ENCODE results near the gene TXNRD1.

DNA sequence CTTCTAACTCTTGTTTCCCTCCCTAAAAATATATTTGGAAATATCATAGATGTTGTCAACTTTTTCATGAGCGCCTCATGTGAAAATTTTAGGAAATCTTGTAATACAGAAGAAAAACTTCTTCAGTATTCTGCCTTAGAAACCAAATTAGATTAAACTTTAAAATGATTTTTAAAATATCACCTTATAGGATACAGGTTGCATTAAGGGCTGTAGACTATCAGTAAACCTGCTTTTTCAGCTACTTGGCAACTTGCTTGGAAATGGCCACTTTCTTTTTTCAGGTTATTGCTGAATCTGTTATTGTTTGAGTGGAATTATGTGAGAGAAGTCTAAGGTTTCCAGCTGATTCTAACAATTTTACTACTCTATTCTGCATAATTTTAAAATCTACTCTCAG is 97.1 kb downstream of the TXNRD1 start:
- TF ChIP-seq POLR2A (IDR thresholded peaks at IDR 0.05) = no peak
- TF ChIP-seq, protein P1, sequence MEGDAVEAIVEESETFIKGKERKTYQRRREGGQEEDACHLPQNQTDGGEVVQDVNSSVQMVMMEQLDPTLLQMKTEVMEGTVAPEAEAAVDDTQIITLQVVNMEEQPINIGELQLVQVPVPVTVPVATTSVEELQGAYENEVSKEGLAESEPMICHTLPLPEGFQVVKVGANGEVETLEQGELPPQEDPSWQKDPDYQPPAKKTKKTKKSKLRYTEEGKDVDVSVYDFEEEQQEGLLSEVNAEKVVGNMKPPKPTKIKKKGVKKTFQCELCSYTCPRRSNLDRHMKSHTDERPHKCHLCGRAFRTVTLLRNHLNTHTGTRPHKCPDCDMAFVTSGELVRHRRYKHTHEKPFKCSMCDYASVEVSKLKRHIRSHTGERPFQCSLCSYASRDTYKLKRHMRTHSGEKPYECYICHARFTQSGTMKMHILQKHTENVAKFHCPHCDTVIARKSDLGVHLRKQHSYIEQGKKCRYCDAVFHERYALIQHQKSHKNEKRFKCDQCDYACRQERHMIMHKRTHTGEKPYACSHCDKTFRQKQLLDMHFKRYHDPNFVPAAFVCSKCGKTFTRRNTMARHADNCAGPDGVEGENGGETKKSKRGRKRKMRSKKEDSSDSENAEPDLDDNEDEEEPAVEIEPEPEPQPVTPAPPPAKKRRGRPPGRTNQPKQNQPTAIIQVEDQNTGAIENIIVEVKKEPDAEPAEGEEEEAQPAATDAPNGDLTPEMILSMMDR (IDR thresholded peaks at IDR 0.05) = no peak

Measured in body of pancreas (tissue), 4 donors.